T-helper 22 cell (primary cell): ENCODE results near the gene HIPK3.
"Not testable (repeated sequence)": the region's sequence is repeated elsewhere in the genome, so short reads cannot be mapped to it uniquely, and the experiment has no call there.

ENCODE experiments used
- DNase-seq: peaks from one replicate; pipeline ENCODE4 v3.0.0-alpha.2; 2020; ENCODE audit warnings: low read depth

Gene HIPK3

GRCh38 chr11:33258631-33259205, 1.5 kb downstream of the HIPK3 start:
- DNase-seq, result no peak

DNA sequence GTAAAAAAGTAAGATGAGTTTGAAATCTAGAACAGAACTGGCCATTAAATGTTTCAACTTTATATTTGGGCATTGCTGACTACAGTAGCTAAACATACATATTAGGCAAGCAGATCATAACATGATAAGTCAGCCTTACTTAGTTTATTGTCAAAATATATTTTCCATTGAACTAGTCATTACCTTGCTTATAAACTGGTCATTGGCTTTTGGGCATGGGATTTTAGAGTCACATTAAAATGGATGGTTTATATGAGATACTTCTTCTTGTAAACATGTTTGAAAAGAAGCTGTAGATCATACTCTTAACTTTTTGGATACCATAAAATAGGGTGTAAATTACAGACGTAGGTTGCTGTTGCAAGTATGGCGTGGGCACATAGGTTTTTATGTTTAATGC, 2.7 kb downstream of the HIPK3 start:
- DNase-seq, result no peak

DNA sequence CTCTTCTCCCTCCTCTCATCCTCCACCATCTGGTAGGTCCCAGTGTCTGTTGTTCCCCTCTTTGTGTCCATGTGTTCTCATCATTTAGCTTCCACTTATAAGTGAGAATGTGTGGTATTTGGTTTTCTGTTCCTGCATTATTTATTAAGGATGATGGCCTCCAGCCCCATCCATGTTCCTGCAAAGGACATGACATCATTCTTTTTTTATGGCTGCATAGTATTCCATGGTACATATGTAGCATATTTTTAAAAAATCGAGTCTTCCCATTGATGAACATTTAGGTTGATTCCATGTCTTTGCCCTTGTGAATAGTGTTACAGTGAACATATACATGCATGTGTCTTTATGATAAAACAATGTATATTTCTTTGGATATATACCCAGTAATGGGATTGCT, 4.2 kb downstream of the HIPK3 start:
- not testable (repeated sequence) for DNase-seq

DNA sequence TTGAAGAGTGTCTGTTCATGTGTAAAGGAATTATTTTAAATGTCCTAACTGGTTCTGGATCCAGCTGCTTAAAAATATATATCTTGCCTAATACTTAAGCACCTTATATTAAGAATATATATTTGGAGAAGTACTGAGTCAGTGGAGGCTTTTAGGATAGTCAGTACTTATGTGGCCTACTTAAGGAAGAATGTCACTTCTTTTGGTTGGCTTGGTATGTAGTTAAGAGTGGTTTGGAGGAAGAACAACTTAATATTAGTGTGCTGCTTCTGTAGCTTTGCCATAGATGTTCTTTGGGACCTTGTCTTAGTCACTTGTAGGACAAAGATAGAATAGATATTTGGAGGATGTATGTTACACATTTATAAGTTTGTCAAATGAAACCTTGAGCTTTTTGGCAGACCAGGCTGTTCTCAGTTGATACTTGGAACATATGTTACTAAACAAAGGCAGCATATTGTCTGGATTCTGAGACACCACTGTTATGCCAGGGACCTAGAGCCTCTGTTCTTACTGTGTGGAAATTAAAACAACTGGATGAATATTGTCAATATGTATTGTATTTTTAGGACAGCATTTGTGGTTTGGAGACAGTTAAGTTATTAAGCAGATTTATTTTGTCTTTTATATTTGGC, 4.9 kb downstream of the HIPK3 start:
- no peak for DNase-seq

GRCh38 chr11:33263549-33263948, 6.4 kb downstream of the HIPK3 start:
- DNase-seq, result no peak

DNA sequence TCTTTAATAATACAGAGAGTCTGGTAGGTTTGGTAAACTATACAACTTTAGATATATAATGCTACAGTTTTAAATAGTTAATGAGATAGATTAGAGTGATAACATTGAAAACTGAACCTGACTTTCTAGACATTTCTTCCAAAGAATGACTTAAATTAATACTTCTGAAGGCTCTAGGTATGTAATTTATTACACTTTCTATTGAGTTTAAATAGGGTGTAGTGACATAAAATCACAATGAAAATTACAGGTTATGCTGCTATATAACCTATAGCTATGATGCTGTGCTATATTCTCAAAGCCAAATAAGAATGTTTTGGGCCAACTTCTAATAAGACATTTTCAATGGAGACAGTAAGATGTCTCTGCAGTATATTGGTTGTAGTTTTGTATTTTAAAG, 7.7 kb downstream of the HIPK3 start:
- no peak for DNase-seq

GRCh38 chr11:33266393-33267215, 9.4 kb downstream of the HIPK3 start:
- DNase-seq, result no peak

GRCh38 chr11:33268945-33269540, 11.9 kb downstream of the HIPK3 start:
- no peak for DNase-seq

- DNase-seq, result no peak
Observed at GRCh38 chr11:33269822-33270221, 12.6 kb downstream of the HIPK3 start.

DNA sequence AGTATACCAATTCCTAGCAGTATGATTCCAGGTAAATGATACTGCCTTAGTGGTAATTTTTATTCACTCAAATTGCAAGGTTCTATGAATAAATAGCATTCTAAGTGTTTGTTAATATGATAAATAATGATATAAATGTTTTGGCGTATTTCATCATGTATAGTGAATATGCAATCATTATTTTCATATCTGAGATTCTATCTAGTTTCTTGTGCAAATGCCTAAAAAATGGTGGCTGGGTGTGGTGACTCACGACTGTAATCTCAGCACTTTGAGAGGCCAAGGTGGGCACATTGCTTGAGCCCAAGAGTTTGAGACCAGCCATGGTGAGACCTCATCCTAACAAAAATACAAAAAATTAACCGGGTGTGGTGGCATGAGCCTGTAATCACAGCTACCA, 13.9 kb downstream of the HIPK3 start:
- no peak for DNase-seq

DNA sequence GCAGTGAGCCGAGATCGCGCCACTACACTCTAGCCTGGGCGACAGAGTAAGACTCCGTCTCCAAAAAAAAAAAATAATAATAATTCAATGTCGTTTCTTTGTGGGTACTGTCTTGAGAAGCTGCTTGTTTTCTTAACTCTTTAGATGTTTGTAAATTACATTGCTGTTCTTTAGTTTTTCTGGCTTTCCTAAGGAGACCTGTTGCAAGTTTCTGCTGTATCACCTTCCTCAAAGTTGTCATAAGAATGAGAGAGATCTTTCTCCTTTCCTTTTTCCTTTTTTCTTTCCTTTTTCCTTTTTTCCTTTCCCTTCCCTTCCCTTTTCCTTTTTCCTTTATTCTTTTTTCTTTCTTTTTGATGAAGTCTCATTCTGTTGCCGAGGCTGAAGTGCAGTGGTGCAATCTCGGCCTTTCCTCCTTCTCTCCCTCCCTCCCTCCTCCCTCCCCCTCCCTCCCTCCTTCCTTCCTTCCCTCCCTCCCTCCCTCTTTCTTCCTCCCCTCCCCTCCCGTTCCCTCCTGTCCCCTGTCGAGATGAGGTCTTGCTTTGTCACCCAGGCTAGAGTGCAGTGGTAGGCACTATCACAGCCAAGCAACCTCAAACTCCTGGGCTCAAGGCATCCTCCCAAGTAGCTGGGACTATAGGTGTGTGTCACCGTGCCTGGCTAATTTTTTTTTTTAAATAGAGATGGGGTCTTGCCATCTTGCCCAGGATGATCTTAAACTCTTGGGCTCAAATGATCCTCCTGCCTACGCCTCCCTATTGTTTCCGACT, 15.3 kb downstream of the HIPK3 start:
- no peak for DNase-seq

DNA sequence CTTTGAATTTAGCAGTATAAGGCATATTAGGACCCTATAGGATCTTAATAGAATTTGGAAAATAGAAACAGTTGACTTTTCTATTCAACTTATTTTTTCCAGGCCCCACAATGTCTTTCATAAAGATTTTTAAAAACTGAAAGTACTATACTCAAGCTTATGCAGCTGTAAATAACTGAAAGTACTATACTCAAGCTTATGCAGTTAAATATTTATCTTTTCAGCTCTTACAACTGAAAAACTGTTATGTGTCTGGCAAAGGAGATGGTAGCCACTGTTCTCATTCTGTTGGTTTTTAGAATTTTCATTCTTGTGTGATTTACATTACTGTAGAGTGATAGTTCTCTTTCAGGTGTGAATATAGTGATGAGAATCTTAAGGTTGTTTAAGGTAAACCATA, 16.5 kb downstream of the HIPK3 start:
- DNase-seq, result no peak

GRCh38 chr11:33280411-33280810, 23.2 kb downstream of the HIPK3 start:
- DNase-seq, result no peak

DNA sequence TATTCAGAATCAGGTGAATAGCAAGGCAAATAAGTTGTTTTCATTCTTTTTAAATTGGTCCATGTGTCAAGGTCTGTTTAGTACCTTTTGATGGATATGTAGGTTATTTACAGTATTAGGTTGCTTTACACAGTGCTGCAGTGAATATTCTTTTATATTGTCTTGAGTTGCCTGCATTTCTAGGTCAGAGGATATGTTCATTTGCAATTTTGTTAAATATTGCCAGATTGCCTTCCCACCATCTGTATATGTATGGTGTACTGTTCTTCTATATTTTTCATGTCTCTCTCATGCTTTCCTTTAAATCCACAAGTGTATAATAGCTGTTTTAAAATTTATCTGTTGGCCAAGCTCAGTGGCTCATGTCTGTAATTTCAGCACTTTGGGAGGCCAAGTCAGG, 24.6 kb downstream of the HIPK3 start:
- DNase-seq, result no peak

- no peak for DNase-seq
Observed at GRCh38 chr11:33284818-33285217, 27.6 kb downstream of the HIPK3 start.

GRCh38 chr11:33290319-33290718, 33.1 kb downstream of the HIPK3 start:
- no peak for DNase-seq

GRCh38 chr11:33291004-33291777, 34.0 kb downstream of the HIPK3 start:
- no peak for DNase-seq

GRCh38 chr11:33292311-33292710, 35.1 kb downstream of the HIPK3 start:
- no peak for DNase-seq

DNA sequence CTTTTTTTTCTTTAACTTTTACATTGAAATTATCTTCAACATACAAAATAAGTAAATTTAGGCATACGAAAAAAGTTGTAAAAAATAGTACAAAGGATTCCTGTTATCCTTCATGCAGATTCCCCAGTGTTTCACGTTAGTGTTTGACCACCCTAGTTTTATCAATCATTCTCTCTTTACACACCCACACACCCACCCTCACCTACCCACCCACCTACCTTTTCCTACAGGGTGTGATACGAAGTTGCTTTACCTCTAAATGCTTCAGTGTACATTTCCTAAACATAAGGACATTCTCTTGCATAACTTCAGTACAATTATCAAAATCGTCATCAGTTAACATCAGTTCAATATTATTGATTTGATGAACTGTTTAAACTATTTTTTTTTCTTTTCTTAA, 37.0 kb downstream of the HIPK3 start:
- DNase-seq, result no peak

DNA sequence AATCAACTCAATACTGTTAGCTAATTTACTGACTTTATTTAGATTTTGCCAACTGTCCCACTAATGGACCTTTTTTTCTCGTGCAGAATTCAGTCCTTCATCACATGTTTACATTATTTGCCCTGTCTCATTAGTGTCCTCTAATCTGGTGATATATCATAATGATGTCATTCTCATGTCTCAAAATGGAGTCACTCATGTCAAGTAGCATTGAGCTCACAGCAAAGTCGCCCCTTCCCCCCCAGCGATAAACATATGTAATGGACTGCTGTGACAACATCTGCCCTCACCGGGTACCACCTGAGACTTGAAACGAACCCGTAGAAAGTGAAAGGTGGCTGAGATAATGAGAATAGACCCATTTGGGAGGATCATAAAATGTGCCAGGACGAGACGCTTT, 37.6 kb downstream of the HIPK3 start:
- DNase-seq, result no peak

GRCh38 chr11:33296695-33297094, 39.5 kb downstream of the HIPK3 start:
- no peak for DNase-seq
